Measurements from ENCODE around the gene AACS.
"Not testable (repeated sequence)": the region's sequence is repeated elsewhere in the genome, so short reads cannot be mapped to it uniquely, and the experiment has no call there.

The AACS gene

GRCh38 chr12:125065021-125065918, at the start of gene AACS:
Gene AACS (plus strand): TSS chr12:125065435. CDS start chr12:125065585, 150 bp downstream.
- peak; percentile 84 for DNase-seq

- DNase-seq = peak; percentile 56
These were observed 49.4 kb upstream of the AACS start for GRCh38 chr12:125015680-125016310.

GRCh38 chr12:125017801-125018200, 47.4 kb upstream of the AACS start:
- no peak for DNase-seq

- DNase-seq = no peak
These were observed 46.9 kb upstream of the AACS start for GRCh38 chr12:125018356-125018755.

- DNase-seq = no peak
These were observed 44.1 kb upstream of the AACS start for GRCh38 chr12:125021096-125021495.

- DNase-seq = no peak
These were observed 43.5 kb upstream of the AACS start for GRCh38 chr12:125021771-125022170.

GRCh38 chr12:125023065-125023464, 42.2 kb upstream of the AACS start:
- DNase-seq = no peak

GRCh38 chr12:125024949-125025563, 40.2 kb upstream of the AACS start:
- DNase-seq = no peak

- no peak for DNase-seq
These were observed 39.5 kb upstream of the AACS start for GRCh38 chr12:125025606-125026235.

GRCh38 chr12:125028106-125028505, 37.1 kb upstream of the AACS start:
- no peak for DNase-seq

GRCh38 chr12:125029761-125030358, 35.4 kb upstream of the AACS start:
- DNase-seq = no peak

- not testable (repeated sequence) for DNase-seq
These were observed 33.8 kb upstream of the AACS start for GRCh38 chr12:125031471-125031870.

- DNase-seq = no peak
These were observed 32.6 kb upstream of the AACS start for GRCh38 chr12:125032466-125033152.

GRCh38 chr12:125033288-125033687, 31.9 kb upstream of the AACS start:
- no peak for DNase-seq

- DNase-seq = no peak
These were observed 26.1 kb upstream of the AACS start for GRCh38 chr12:125038976-125039625.

- no peak for DNase-seq
These were observed 16.2 kb upstream of the AACS start for GRCh38 chr12:125049093-125049458.

- DNase-seq = no peak
These were observed 14.8 kb upstream of the AACS start for GRCh38 chr12:125050446-125050845.

- DNase-seq = no peak
These were observed 14.4 kb upstream of the AACS start for GRCh38 chr12:125050868-125051267.

GRCh38 chr12:125053821-125054220, 11.4 kb upstream of the AACS start:
- DNase-seq = no peak

- DNase-seq = no peak
These were observed 9.6 kb upstream of the AACS start for GRCh38 chr12:125055591-125055990.

GRCh38 chr12:125056306-125056705, 8.9 kb upstream of the AACS start:
- no peak for DNase-seq

GRCh38 chr12:125057708-125058107, 7.5 kb upstream of the AACS start:
- DNase-seq = no peak

Data from NCI-H1105 treated with DMSO at 0.1 percent for 48 hours (cell line).